CD4-positive, alpha-beta T cell treated with Interferon gamma for 1 hour (primary cell): Measurements from ENCODE around the gene CHST5.
"Not testable (repeated sequence)": the region's sequence is repeated elsewhere in the genome, so short reads cannot be mapped to it uniquely, and the experiment has no call there.

Experiments used
- DNase-seq: peaks from one replicate; pipeline ENCODE4 v3.0.0-alpha.2; 2020

Gene CHST5

GRCh38 chr16:75502916-75503605, 32.8 kb downstream of the CHST5 start:
- no peak for DNase-seq

GRCh38 chr16:75501820-75502219, 34.1 kb downstream of the CHST5 start:
- DNase-seq, result not testable (repeated sequence)

- no peak for DNase-seq
These were observed 34.5 kb downstream of the CHST5 start for GRCh38 chr16:75501359-75501758.

GRCh38 chr16:75498605-75499322, 37.1 kb downstream of the CHST5 start:
- DNase-seq, result not testable (repeated sequence)

- DNase-seq, result no peak
These were observed 38.4 kb downstream of the CHST5 start for GRCh38 chr16:75497558-75497957.

GRCh38 chr16:75495076-75495674, 40.7 kb downstream of the CHST5 start, which contains the start of gene CHST6:
Gene CHST6, minus strand, starts transcription at chr16:75495441. Its CDS starts 15,613 bp downstream, at chr16:75479828.
- DNase-seq, result peak; percentile 22

GRCh38 chr16:75494661-75495075, 41.2 kb downstream of the CHST5 start:
- no peak for DNase-seq

GRCh38 chr16:75494184-75494583, 41.7 kb downstream of the CHST5 start:
- no peak for DNase-seq

- DNase-seq, result no peak
These were observed 44.0 kb downstream of the CHST5 start for GRCh38 chr16:75491876-75492275.

- no peak for DNase-seq
These were observed 47.6 kb downstream of the CHST5 start for GRCh38 chr16:75488322-75488721.

GRCh38 chr16:75486676-75487313, 49.1 kb downstream of the CHST5 start:
- DNase-seq, result no peak

- DNase-seq, result no peak
These were observed 49.8 kb downstream of the CHST5 start for GRCh38 chr16:75486014-75486675.

- no peak for DNase-seq
These were observed 50.5 kb downstream of the CHST5 start for GRCh38 chr16:75485230-75486013.

GRCh38 chr16:75483222-75483621, 52.7 kb downstream of the CHST5 start:
- DNase-seq, result no peak

- DNase-seq, result no peak
These were observed 53.3 kb downstream of the CHST5 start for GRCh38 chr16:75482434-75483205.

- no peak for DNase-seq
These were observed 54.4 kb downstream of the CHST5 start for GRCh38 chr16:75481475-75481874.

- DNase-seq, result no peak
These were observed 56.4 kb downstream of the CHST5 start for GRCh38 chr16:75479421-75479990.
